Thymus (tissue), 11 donors: Measurements from ENCODE around the gene KIF3A. TPM values are rescaled to one million over a fixed set of nuclear protein-coding genes. Genes with fewer than 3 reads are reported as not detected.
A peak's percentile ranks its signal among the peaks of the same experiment; 100 is the strongest.

Experiments used
- DNase-seq, 9 donors: peaks; one replicate each; pipeline ENCODE4 v3.0.0-alpha.2; 2013; ENCODE audit warnings: low spot score in 9 of 9, low read depth in 6 of 9, missing footprints in 1 of 9
- H3K27ac ChIP-seq, 2 donors: one replicate each; pipeline ENCODE4 v1.5.1; 2013; ENCODE audit warnings: control low read depth in 1 of 2, low read depth in 1 of 2, low read length in 1 of 2, mild to moderate bottlenecking in 1 of 2, moderate library complexity in 1 of 2
- H3K27me3 ChIP-seq, 2 donors: one replicate each; pipeline ENCODE4 v1.5.1; 2013; ENCODE audit warnings: low read length in 1 of 2; ENCODE audit not compliant: control insufficient read depth in 2 of 2, insufficient read depth in 1 of 2
- H3K36me3 ChIP-seq, 2 donors: one replicate each; pipeline ENCODE4 v1.5.1; 2013; ENCODE audit warnings: low read length in 1 of 2, mild to moderate bottlenecking in 1 of 2, moderate library complexity in 1 of 2; ENCODE audit not compliant: control insufficient read depth in 2 of 2, insufficient read depth in 2 of 2
- H3K4me1 ChIP-seq, 2 donors: one replicate each; pipeline ENCODE4 v1.5.1; 2013; ENCODE audit warnings: low read length in 2 of 2; ENCODE audit not compliant: control insufficient read depth in 2 of 2, insufficient read depth in 2 of 2
- H3K4me3 ChIP-seq, 2 donors: one replicate each; pipeline ENCODE4 v1.5.1; 2013; ENCODE audit warnings: low read length in 2 of 2, control low read depth in 1 of 2, mild to moderate bottlenecking in 1 of 2
- H3K9me3 ChIP-seq, 2 donors: one replicate each; pipeline ENCODE4 v1.5.1; 2013; ENCODE audit warnings: low read length in 1 of 2, mild to moderate bottlenecking in 1 of 2; ENCODE audit not compliant: control insufficient read depth in 2 of 2, insufficient read depth in 1 of 2
- WGBS: extraction: QIAGEN DNeasy Blood & Tissue Kit; methylation state at CpG from one replicate; pipeline ENCODE4 v1.1.7; 2013; 5-methylcytosine and 5-hydroxymethylcytosine counted together
- polyA plus RNA-seq: library from polyadenylated mRNA; stranded (reverse); fragments of 200-250 nt; gene quantifications from one replicate; pipeline ENCODE4 v1.2.3, GENCODE V29; 2013
- total RNA-seq: library from RNA; stranded (reverse); fragments of 120-200 nt; gene quantifications from one replicate; pipeline ENCODE4 v1.2.4, GENCODE V29; 2013
- donor health status: healthy.

KIF3A gene
- total and polyA plus RNA-seq, 2 donors, result 6.6 to 9.9 TPM

DNA sequence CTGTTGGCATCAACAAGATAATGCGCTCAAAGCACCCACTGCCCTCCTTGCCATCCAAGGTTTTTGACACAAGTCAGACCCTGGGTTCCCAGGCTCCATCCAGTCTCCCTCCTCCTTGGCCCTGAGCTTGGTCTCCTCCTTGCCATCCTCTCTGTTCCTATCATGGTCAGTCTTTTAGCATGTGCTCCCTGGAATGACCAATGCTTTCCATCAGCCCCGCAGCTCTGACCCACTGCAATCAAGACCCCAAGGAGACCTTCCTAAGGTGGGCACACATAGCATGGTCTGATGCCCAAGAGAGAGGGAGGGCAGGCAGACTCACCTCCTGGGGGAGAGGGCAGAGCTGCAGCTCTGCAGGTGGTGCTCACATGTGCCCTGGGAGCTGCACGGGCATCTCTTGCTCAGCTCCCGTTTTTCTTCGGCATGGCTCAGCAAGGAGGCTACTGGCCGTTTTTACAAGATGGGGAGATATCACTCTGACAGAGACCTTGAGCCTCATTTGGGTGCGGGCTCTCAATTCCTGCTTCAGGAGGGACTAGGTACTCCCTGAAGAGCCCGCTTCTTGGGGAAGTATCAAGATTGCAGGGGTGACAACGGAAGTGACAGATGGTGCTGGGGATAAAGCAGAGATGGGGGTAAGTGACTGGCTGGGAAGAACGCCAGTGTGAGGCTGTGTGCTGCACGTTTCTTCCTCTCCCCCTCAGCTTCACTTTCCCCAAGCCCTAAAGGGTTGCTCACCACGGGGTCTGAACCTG, 36.4 kb upstream of the KIF3A start:
- Histone ChIP-seq H3K9me3 (no peaks in the 10 kb centered on the region), H3K27me3 (peaks cover 17 to 58% of the 10 kb centered on the region in 2 donors), H3K27ac (no peak overlapping the region), H3K4me3 (no peak overlapping the region), H3K4me1 (peaks cover 9 to 13% of the 10 kb centered on the region in 2 donors), H3K36me3 (no peaks in the 10 kb centered on the region)
- 83% methylated on average over 12 of the region's 12 CpGs for WGBS
- no peak for DNase-seq

DNA sequence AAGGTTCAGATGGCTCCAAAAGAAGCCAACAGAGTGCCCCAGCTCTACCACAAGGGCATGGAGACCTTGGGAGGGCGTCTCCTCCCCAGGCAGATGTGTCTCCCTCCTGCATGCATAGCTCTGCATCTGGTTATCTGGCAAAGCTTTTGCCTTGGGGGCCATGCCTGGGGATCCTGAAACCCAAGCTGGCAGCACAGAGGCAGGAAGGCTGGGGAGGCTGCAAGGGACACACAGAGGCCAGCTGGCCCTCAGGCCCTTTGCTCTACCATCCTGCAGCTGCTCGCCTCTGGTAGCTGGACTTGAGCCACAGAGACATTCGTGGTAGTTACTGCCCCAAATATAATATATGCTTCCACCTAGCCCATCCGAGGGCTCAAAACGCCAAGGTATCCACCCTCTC, 35.8 kb upstream of the KIF3A start:
- WGBS, result 98% methylated on average over 5 of the region's 5 CpGs
- H3K27me3 ChIP-seq, result peaks cover 13 to 52% of the 10 kb centered on the region in 2 donors
- H3K27ac ChIP-seq, result no peak overlapping the region
- no peaks in the 10 kb centered on the region for H3K9me3 ChIP-seq
- peaks cover 9 to 14% of the 10 kb centered on the region in 2 donors for H3K4me1 ChIP-seq
- no peak overlapping the region for H3K4me3 ChIP-seq
- H3K36me3 ChIP-seq, result no peaks in the 10 kb centered on the region
- DNase-seq, result no peak

DNA sequence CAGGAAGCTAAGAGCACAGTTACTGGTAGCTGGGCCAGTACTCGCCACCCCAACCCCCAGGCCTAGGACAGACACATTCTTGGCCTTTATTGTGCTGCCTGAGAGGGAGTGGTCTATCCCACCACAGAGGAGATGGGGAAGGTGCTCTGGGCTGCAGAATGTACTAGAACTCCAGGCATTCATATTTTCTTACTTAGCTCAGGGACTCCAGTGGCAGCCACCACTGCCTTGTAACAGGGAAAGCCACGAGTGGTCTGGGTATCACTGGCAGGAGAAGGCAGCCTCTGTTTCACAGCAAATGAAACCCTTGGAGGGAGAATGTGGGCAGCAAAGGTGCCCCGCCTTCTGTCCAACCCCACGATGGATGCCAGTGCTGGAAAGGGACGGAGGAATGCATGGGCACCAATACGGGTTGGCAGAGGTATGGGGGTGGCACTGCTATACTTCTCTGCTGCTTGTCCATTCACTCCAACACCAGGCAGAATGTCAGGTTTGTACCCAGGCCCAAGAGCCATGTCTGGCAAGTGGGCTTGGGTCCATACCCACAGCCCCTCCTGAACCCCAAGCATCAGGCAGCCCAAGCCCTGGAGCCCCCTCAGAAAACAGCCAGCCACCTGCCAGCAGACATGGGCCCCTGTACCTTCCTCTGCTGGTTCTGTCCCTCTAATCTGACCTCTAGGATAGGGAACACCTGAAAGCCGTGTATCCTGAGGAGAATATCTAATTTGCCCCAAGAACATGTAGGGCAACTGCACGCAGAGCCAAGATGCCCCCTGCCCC, 35.1 kb upstream of the KIF3A start:
- Histone ChIP-seq H3K4me1 (peaks cover 6 to 13% of the 10 kb centered on the region in 2 donors), H3K36me3 (no peaks in the 10 kb centered on the region), H3K27ac (no peak overlapping the region), H3K27me3 (peaks cover 7 to 46% of the 10 kb centered on the region in 2 donors), H3K4me3 (no peak overlapping the region), H3K9me3 (no peaks in the 10 kb centered on the region)
- 71% methylated on average over 8 of the region's 8 CpGs for WGBS
- no peak for DNase-seq

DNA sequence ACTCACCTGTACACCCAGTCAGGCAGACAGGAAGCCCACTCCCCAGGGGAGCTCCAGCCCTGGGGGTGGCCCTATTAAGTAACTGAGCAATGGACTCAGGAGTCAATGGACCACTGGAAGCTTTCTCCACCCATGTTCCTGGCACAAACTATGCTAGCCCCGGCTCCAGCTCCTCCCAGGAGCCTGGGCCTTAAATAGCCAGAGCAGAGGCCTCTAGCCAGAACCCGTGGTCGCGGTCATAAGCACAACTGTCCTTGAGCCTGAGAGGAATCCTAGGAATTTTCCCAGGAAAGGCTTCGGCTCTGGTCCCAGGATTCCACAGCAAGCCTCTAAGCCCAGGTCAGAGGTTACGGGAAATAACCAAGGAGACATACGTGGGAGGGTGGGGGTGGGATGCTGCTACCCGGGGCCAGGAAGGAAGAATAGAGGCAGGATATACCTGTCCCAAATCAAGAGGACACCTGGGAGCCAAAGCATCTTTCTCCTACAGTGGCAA, 34.2 kb upstream of the KIF3A start:
- H3K4me1 ChIP-seq, result peaks cover under 1 to 8% of the 10 kb centered on the region in 2 donors
- H3K4me3 ChIP-seq, result no peak overlapping the region
- no peaks in the 10 kb centered on the region for H3K9me3 ChIP-seq
- no peaks in the 10 kb centered on the region for H3K36me3 ChIP-seq
- no peak for DNase-seq
- peak overlapping the region in 1 of 2 donors; percentile 20 for H3K27ac ChIP-seq
- WGBS, result 94% methylated on average over 8 of the region's 8 CpGs
- H3K27me3 ChIP-seq, result peaks cover 6 to 39% of the 10 kb centered on the region in 2 donors

DNA sequence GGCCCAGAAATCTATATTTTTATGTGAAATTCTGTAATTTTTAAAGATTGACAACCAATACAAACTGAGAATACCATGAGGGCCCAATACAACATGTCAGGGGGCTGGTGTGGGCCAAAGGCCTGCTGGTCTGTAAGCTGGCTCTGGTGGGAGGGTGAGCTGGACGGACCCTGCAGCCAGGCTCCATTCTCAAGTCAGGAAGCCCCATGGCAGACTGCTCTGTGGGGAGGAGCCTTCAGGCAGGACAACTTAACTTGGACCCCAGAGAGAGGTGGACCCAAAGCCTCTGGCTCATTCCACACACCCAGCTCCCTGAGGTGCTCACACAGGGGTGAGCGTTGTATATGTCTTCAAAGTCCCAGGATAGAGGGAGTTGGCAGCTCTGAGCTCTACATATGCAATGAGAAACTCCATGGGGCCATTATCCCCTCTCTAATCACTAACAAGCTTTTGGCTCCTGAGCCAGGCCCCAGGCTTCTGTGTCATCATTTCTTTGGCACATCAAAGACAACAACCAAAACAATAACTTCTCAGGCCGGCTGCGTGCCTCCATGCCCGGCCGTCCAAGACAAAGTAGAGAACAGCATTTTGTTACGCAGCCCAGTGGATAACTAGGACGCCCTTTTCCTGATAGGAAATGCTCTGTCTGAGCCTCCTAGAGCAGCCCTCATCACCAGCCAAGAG, 33.3 kb upstream of the KIF3A start:
- no peak for DNase-seq
- Histone ChIP-seq H3K9me3 (no peaks in the 10 kb centered on the region), H3K4me3 (no peak overlapping the region), H3K4me1 (peaks cover 0 to 4% of the 10 kb centered on the region in 2 donors), H3K27me3 (peaks cover 5 to 30% of the 10 kb centered on the region in 2 donors), H3K27ac (peak overlapping the region in 1 of 2 donors; percentile 8), H3K36me3 (no peaks in the 10 kb centered on the region)
- 94% methylated on average over 8 of the region's 8 CpGs for WGBS

DNA sequence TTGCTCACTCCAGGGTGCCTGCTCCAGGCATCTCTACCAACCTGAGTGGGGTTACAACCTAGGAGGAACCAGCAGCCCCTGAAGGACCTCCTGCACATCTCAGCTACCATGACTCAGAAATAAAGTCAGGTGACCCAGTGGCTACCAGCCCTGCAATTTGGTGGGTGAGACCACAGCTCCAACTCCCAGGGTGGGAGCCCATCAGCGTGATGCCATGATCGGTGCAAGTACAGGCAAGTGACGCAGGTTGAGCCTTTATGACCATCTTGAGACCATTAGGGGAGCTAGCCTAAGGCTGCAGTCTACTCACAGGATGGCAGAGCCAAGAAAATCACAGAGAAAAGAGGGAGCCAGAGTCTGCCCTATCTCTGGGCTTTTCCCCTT, 31.1 kb upstream of the KIF3A start:
- peaks cover 0 to 4% of the 10 kb centered on the region in 2 donors for H3K4me1 ChIP-seq
- peaks cover 0 to 9% of the 10 kb centered on the region in 2 donors for H3K27me3 ChIP-seq
- no peak overlapping the region for H3K4me3 ChIP-seq
- H3K27ac ChIP-seq, result no peak overlapping the region
- 99% methylated on average over 3 of the region's 3 CpGs for WGBS
- DNase-seq, result no peak
- no peaks in the 10 kb centered on the region for H3K9me3 ChIP-seq
- peaks cover 3 to 4% of the 10 kb centered on the region in 2 donors for H3K36me3 ChIP-seq

DNA sequence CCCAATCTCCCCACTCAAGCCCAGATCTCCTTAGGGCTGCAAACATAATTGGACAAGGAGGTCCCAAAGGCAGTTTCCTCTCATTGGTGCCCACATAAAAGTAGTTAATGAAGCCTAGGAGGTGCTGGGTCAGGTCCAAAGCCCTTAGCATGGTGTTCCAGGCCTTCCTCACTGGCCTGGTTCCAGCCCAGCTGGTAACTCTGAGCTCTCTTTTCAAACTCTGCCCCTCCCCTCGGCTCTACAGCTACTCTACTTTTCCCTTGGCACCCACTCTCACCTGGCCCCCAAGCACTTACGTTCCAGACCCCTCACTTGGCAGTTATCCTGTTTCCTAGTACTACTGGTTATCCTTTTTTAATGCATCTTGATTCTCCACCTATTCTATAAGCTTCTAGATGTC, 29.8 kb upstream of the KIF3A start:
- 90% methylated on average over 2 of the region's 2 CpGs for WGBS
- peaks cover 0 to 4% of the 10 kb centered on the region in 2 donors for H3K4me1 ChIP-seq

DNA sequence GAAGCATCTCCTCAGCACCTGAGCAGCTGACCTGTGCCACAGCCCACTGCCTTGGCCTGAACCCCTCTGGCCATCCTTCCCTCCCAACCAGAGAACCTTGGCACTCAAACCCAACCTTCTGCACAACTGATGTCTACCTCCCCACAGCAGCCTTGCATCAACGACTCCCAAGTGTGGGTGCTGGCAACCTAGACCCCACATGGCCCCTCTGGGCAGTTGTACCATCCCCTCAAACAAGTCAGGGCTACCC, 29.4 kb upstream of the KIF3A start:
- Histone ChIP-seq H3K27ac (no peak overlapping the region), H3K4me3 (no peak overlapping the region), H3K36me3 (peaks cover 3 to 4% of the 10 kb centered on the region in 2 donors), H3K9me3 (no peaks in the 10 kb centered on the region), H3K27me3 (no peaks in the 10 kb centered on the region), H3K4me1 (peaks cover 0 to 4% of the 10 kb centered on the region in 2 donors)
- DNase-seq, result no peak
- WGBS, result 95% methylated on average over 1 of the region's 1 CpG

More for the DNA sequence above, 29.8 kb upstream of the KIF3A start:
- Histone ChIP-seq H3K9me3 (no peaks in the 10 kb centered on the region), H3K27ac (no peak overlapping the region), H3K4me3 (no peak overlapping the region), H3K36me3 (peaks cover 3 to 4% of the 10 kb centered on the region in 2 donors), H3K27me3 (no peaks in the 10 kb centered on the region)
- no peak for DNase-seq
